CD14-positive monocyte (primary cell): ENCODE data around the gene PLET1. TPM values are rescaled to one million over a fixed set of nuclear protein-coding genes. Genes with fewer than 3 reads are reported as not detected.
A peak's percentile ranks its signal among the peaks of the same experiment; 100 is the strongest.

Experiments
- DNase-seq, 3 donors: peaks; one replicate each; pipeline ENCODE4 v3.0.0-alpha.2; 2011 to 2022
- H2AFZ ChIP-seq: 2 replicates; pipeline ENCODE4 v1.6.0; 2012; ENCODE audit warnings: mild to moderate bottlenecking, low read depth, low read length, inconsistent platforms; ENCODE audit not compliant: insufficient read depth, poor library complexity, severe bottlenecking
- H3K27ac ChIP-seq, 2 donors: 1 replicate in 1 of 2; 2 replicates in 1 of 2; pipeline ENCODE4 v1.5.1; 2012 to 2013; ENCODE audit warnings: low read length in 2 of 2, control low read depth in 1 of 2, inconsistent platforms in 1 of 2, low read depth in 1 of 2, mild to moderate bottlenecking in 1 of 2
- H3K27me3 ChIP-seq, 2 donors: one replicate each; pipeline versions ENCODE4 v1.6.0 to v1.6.1; 2011 to 2013; ENCODE audit warnings: low read length in 2 of 2; ENCODE audit not compliant: control insufficient read depth in 2 of 2, insufficient read depth in 2 of 2
- H3K36me3 ChIP-seq, 2 donors: replicated peaks in 1 of 2; 1 replicate in 1 of 2; 2 replicates in 1 of 2; pipeline versions ENCODE4 v1.5.1 to v1.6.1; 2012 to 2013; ENCODE audit warnings: low read length in 2 of 2, control low read depth in 1 of 2, inconsistent platforms in 1 of 2, mild to moderate bottlenecking in 1 of 2; ENCODE audit not compliant: insufficient read depth in 2 of 2, control insufficient read depth in 1 of 2
- H3K4me1 ChIP-seq, 2 donors: 1 replicate in 1 of 2; 2 replicates in 1 of 2; pipeline versions ENCODE4 v1.5.1 to v1.6.1; 2012 to 2013; ENCODE audit warnings: low read length in 2 of 2, control low read depth in 1 of 2, inconsistent platforms in 1 of 2, mild to moderate bottlenecking in 1 of 2, moderate library complexity in 1 of 2; ENCODE audit not compliant: insufficient read depth in 2 of 2, control insufficient read depth in 1 of 2
- H3K4me2 ChIP-seq: replicated peaks from 2 replicates; pipeline ENCODE3; 2012; ENCODE audit warnings: low read length, moderate library complexity, mild to moderate bottlenecking; ENCODE audit not compliant: poor library complexity, severe bottlenecking; ENCODE audit errors: extremely low read depth
- H3K4me3 ChIP-seq, 3 experiments: fragments of 200-600 bp in 1 of 3; sonication (generic) in 1 of 3; replicated peaks in 1 of 3; 1 replicate in 2 of 3; 2 replicates in 1 of 3; pipeline ENCODE4 v1.5.1; 2011 to 2013; ENCODE audit warnings: low read length in 3 of 3, mild to moderate bottlenecking in 3 of 3, control low read depth in 2 of 3, low read depth in 2 of 3, inconsistent platforms in 1 of 3, moderate library complexity in 1 of 3
- H3K79me2 ChIP-seq: 2 replicates; pipeline ENCODE4 v1.6.0; 2012; ENCODE audit warnings: mild to moderate bottlenecking, control low read depth, inconsistent platforms, low read length, moderate library complexity; ENCODE audit not compliant: insufficient read depth
- H3K9ac ChIP-seq: 2 replicates; pipeline ENCODE4 v1.6.0; 2017; ENCODE audit warnings: low read length, mild to moderate bottlenecking; ENCODE audit not compliant: insufficient read depth, poor library complexity, severe bottlenecking
- H3K9me3 ChIP-seq, 2 donors: replicated peaks in 1 of 2; 1 replicate in 1 of 2; 2 replicates in 1 of 2; pipeline versions ENCODE4 v1.5.1 to v1.6.1; 2012 to 2013; ENCODE audit warnings: low read length in 2 of 2, control low read depth in 1 of 2; ENCODE audit not compliant: control insufficient read depth in 1 of 2, insufficient read depth in 1 of 2
- H4K20me1 ChIP-seq: 2 replicates; pipeline ENCODE4 v1.6.0; 2012; ENCODE audit warnings: mild to moderate bottlenecking, low read length, control low read depth, moderate library complexity; ENCODE audit not compliant: insufficient read depth
- H3K27ac Mint-ChIP-seq, 7 donors: one replicate each; pipeline ENCODE4 v1.8.0; 2020; ENCODE audit warnings: mild to moderate bottlenecking in 7 of 7, mixed read lengths in 7 of 7, moderate library complexity in 6 of 7, inconsistent platforms in 2 of 7
- H3K27me3 Mint-ChIP-seq, 3 donors: one replicate each; pipeline ENCODE4 v1.8.0; 2021 to 2022; ENCODE audit warnings: low read depth in 3 of 3, mild to moderate bottlenecking in 3 of 3, mixed read lengths in 3 of 3, moderate library complexity in 3 of 3, inconsistent platforms in 1 of 3
- H3K36me3 Mint-ChIP-seq, 2 donors: one replicate each; pipeline ENCODE4 v1.8.0; 2020; ENCODE audit warnings: mixed read lengths in 2 of 2, inconsistent platforms in 1 of 2, mild to moderate bottlenecking in 1 of 2
- H3K4me1 Mint-ChIP-seq: one replicate; pipeline ENCODE4 v1.8.0; 2020; ENCODE audit warnings: mild to moderate bottlenecking, mixed read lengths
- H3K4me3 Mint-ChIP-seq, 2 donors: one replicate each; pipeline ENCODE4 v1.8.0; 2020; ENCODE audit warnings: mild to moderate bottlenecking in 2 of 2, mixed read lengths in 2 of 2, moderate library complexity in 1 of 2
- H3K9me3 Mint-ChIP-seq, 7 donors: one replicate each; pipeline ENCODE4 v1.8.0; 2020 to 2022; ENCODE audit warnings: mixed read lengths in 7 of 7, mild to moderate bottlenecking in 6 of 7, moderate library complexity in 6 of 7, inconsistent platforms in 2 of 7
- WGBS: methylation state at CpG from one replicate; pipeline ENCODE4 v1.1.5; 2013; ENCODE audit warnings: missing lambda C conversion rate; ENCODE audit not compliant: insufficient coverage; 5-methylcytosine and 5-hydroxymethylcytosine counted together
- intact Hi-C, 2 donors: fragments of 100-400 bp; cut with micrococcal nuclease; formaldehyde crosslinking; loops; one replicate each; pipeline versions ENCODE4 v1.15.0 to v1.15.1; 2023
- polyA minus RNA-seq: library from RNA; depleted of rRNA, polyadenylated mRNA; stranded (reverse); fragments of >200 nt; gene quantifications from 2 replicates; pipeline ENCODE4 v1.2.3, GENCODE V29; 2012
- polyA plus RNA-seq, 3 donors: library from polyadenylated mRNA; depleted of rRNA in 1 of 3; unstranded in 2 of 3; stranded (reverse) in 1 of 3; fragments of 300-500 nt in 2 of 3; fragments of >200 nt in 1 of 3; fragmentation: Illumina TruSeq in 2 of 3; gene quantifications; 1 replicate in 2 of 3; 2 replicates in 1 of 3; pipeline ENCODE4 v1.2.3, GENCODE V29; 2012 to 2021
- total RNA-seq, 12 experiments: library from RNA in 1 of 12; stranded (reverse) in 1 of 12; fragments of 120-200 nt in 1 of 12; gene quantifications; one replicate each; pipeline ENCODE4 v1.2.4 and lab custom pipeline; 2013 to 2026; ENCODE audit warnings: mixed read lengths in 6 of 12, inconsistent platforms in 1 of 12
- TF ChIP-seq, protein P1 (sequence below): fragments of 200-600 bp; IDR thresholded peaks from one replicate; pipeline ENCODE4 v1.8.0; 2022; ENCODE audit warnings: antibody characterized with exemption, mild to moderate bottlenecking

PLET1 gene
- total RNA-seq (2013): not detected
- polyA plus RNA-seq: not detected
- not detected in 2 replicates for polyA minus RNA-seq
- total RNA-seq (lab: John Stamatoyannopoulos, UW): 0 to 0.90 (median 0) reads per million in 11 experiments

- H3K36me3 Mint-ChIP-seq: peaks cover 0 to 2% of the 10 kb centered on the region in 2 donors
- Histone ChIP-seq H3K27me3 (no peaks in the 10 kb centered on the region), H3K4me2 (no peak within 1 kb of the TSS), H4K20me1 (no peaks in the 10 kb centered on the region), H2AFZ (no peak within 1 kb of the TSS), H3K4me3 (no peak within 1 kb of the TSS), H3K9me3 (no peaks in the 10 kb centered on the region), H3K36me3 (no peaks in the 10 kb centered on the region), H3K9ac (no peak within 1 kb of the TSS), H3K4me1 (no peaks in the 10 kb centered on the region), H3K79me2 (no peaks in the 10 kb centered on the region), H3K27ac (no peak within 1 kb of the TSS)
- WGBS: 100% methylated on average over 1 of the region's 2 CpGs
- TF ChIP-seq, protein P1, sequence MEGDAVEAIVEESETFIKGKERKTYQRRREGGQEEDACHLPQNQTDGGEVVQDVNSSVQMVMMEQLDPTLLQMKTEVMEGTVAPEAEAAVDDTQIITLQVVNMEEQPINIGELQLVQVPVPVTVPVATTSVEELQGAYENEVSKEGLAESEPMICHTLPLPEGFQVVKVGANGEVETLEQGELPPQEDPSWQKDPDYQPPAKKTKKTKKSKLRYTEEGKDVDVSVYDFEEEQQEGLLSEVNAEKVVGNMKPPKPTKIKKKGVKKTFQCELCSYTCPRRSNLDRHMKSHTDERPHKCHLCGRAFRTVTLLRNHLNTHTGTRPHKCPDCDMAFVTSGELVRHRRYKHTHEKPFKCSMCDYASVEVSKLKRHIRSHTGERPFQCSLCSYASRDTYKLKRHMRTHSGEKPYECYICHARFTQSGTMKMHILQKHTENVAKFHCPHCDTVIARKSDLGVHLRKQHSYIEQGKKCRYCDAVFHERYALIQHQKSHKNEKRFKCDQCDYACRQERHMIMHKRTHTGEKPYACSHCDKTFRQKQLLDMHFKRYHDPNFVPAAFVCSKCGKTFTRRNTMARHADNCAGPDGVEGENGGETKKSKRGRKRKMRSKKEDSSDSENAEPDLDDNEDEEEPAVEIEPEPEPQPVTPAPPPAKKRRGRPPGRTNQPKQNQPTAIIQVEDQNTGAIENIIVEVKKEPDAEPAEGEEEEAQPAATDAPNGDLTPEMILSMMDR: no peak
- H3K4me1 Mint-ChIP-seq: no peaks in the 10 kb centered on the region
- no peaks in the 10 kb centered on the region for H3K9me3 Mint-ChIP-seq
- no peak for DNase-seq
- H3K27ac Mint-ChIP-seq: no peak within 1 kb of the TSS
- H3K27me3 Mint-ChIP-seq: no peaks in the 10 kb centered on the region
- H3K4me3 Mint-ChIP-seq: no peak within 1 kb of the TSS
- intact Hi-C loops: no loop called here
Observed at GRCh38 chr11:112260490-112260889, at the start of gene PLET1. Gene PLET1, minus strand, starts transcription at chr11:112260860. Its CDS starts 271 bp downstream, at chr11:112260589.

- Mint-ChIP-seq H3K27ac (peak overlapping the region in 3 of 7 donors; percentile 37 to 81 (median 73)), H3K9me3 (peaks cover 1 to 7% (median 5%) of the 10 kb centered on the region in 7 donors), H3K4me1 (peaks cover 16% of the 10 kb centered on the region), H3K4me3 (no peak overlapping the region), H3K36me3 (peaks cover 0 to 3% of the 10 kb centered on the region in 2 donors), H3K27me3 (peaks cover 0 to 2% (median 1%) of the 10 kb centered on the region in 3 donors)
- no peak overlapping the region for H3K27ac ChIP-seq
- WGBS: no CpG with 5 or more reads among the region's 2 CpGs
- peaks cover 11 to 12% of the 10 kb centered on the region in 2 donors for H3K4me1 ChIP-seq
- TF ChIP-seq, protein P1: no peak
- no peak overlapping the region for H3K4me3 ChIP-seq
- intact Hi-C loops: no loop called here
- no peaks in the 10 kb centered on the region for H4K20me1 ChIP-seq
- H3K36me3 ChIP-seq: no peaks in the 10 kb centered on the region
- H3K9ac ChIP-seq: no peak overlapping the region
- no peaks in the 10 kb centered on the region for H3K79me2 ChIP-seq
- H3K9me3 ChIP-seq: no peaks in the 10 kb centered on the region
- no peaks in the 10 kb centered on the region for H3K27me3 ChIP-seq
- DNase-seq: peak; percentile 21 to 48 (median 28)
- H3K4me2 ChIP-seq: no peak overlapping the region
- H2AFZ ChIP-seq: no peak overlapping the region
Observed at GRCh38 chr11:112310419-112310818, 49.8 kb upstream of the PLET1 start.
